Measurements from ENCODE around the gene KIF24. TPM values are rescaled to one million over a fixed set of nuclear protein-coding genes. Genes with fewer than 3 reads are reported as not detected.

Gene KIF24
- total and polyA plus RNA-seq, 4 experiments from 2014 or later, result 0.22 to 0.32 TPM; not detected in 2

- CTCF ChIA-PET (ENCODE audit: partially characterized antibody), result interaction anchor here (1.4 kb wide), 1 partner anchor 40 kb away, joined by 3 read pairs; the partner anchor contains the start of gene MYORG
- no peak for DNase-seq
- H3K9me3 ChIP-seq (ENCODE audit: control insufficient read depth in 1 of 2, low read length in 2 of 2), result no peaks in the 10 kb centered on the region
- Mint-ChIP-seq H3K27ac (no peak overlapping the region), H3K9me3 (no peaks in the 10 kb centered on the region), H3K4me1 (peaks cover 5 to 9% (median 6%) of the 10 kb centered on the region in 4 donors), H3K36me3 (peaks cover 19 to 39% of the 10 kb centered on the region in 2 donors), H3K4me3 (no peak overlapping the region), H3K27me3 (no peaks in the 10 kb centered on the region)
- peaks cover 26% of the 10 kb centered on the region for H3K36me3 ChIP-seq (ENCODE audit: insufficient read depth, low read length)
- POLR2A ChIA-PET (ENCODE audit: partially characterized antibody), result no interaction called here
- no peak overlapping the region for H3K4me3 ChIP-seq (ENCODE audit: low read length in 2 of 2)
- no peaks in the 10 kb centered on the region for H3K27me3 ChIP-seq (ENCODE audit: insufficient read depth, low read length)
- no peaks in the 10 kb centered on the region for H3K4me1 ChIP-seq (ENCODE audit: insufficient read depth, low read length)
- intact Hi-C loops (cut with micrococcal nuclease), result no loop called here
- H3K27ac ChIP-seq (ENCODE audit: low read depth, low read length), result no peak overlapping the region
Measured at GRCh38 chr9:34337403-34337802, 8.3 kb upstream of the KIF24 start.

- no peak overlapping the region for H3K4me3 ChIP-seq (ENCODE audit: low read length in 2 of 2)
- intact Hi-C loops (cut with micrococcal nuclease), result no loop called here
- Mint-ChIP-seq H3K27ac (no peak overlapping the region), H3K4me3 (no peak overlapping the region), H3K36me3 (peaks cover 14 to 26% of the 10 kb centered on the region in 2 donors), H3K27me3 (no peaks in the 10 kb centered on the region), H3K9me3 (no peaks in the 10 kb centered on the region), H3K4me1 (peaks cover 11 to 19% (median 14%) of the 10 kb centered on the region in 4 donors)
- H3K27ac ChIP-seq (ENCODE audit: low read depth, low read length), result no peak overlapping the region
- H3K36me3 ChIP-seq (ENCODE audit: insufficient read depth, low read length), result peaks cover 13% of the 10 kb centered on the region
- no peaks in the 10 kb centered on the region for H3K9me3 ChIP-seq (ENCODE audit: control insufficient read depth in 1 of 2, low read length in 2 of 2)
- ChIA-PET POLR2A (ENCODE audit: partially characterized antibody) (no interaction called here), CTCF (ENCODE audit: partially characterized antibody) (interaction anchor here (0.9 to 6.2 kb wide), 4 partner anchors 9 to 167 kb away, joined by 3 to 88 read pairs (median 4); partner anchors contain the start of gene MYORG)
- DNase-seq, result no peak
- H3K27me3 ChIP-seq (ENCODE audit: insufficient read depth, low read length), result no peaks in the 10 kb centered on the region
- H3K4me1 ChIP-seq (ENCODE audit: insufficient read depth, low read length), result peaks cover 4% of the 10 kb centered on the region
Measured at GRCh38 chr9:34335376-34335775, 6.3 kb upstream of the KIF24 start.

DNA sequence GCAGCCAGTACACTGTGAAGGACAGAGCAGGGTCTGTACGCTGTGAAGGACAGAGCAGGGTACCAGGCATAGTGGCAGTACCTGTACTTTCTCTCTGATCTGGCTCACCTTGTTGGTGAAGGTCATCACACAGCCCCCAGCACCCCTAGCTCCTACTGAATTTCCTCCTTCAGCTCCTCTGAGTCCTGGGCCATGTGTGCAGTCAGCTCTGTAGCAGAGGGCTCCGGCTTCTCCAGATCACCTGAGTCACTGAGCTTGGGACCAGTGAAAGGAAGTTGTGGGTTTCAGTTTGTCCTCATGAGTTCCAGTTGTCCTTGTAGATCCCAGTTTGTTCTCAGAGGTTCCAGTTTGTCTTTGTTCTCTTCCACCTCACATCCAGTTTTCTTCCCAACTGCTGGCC, 5.8 kb upstream of the KIF24 start:
- Mint-ChIP-seq H3K36me3 (peaks cover 10 to 22% of the 10 kb centered on the region in 2 donors), H3K9me3 (no peaks in the 10 kb centered on the region), H3K27me3 (no peaks in the 10 kb centered on the region), H3K4me1 (peaks cover 14 to 24% (median 19%) of the 10 kb centered on the region in 4 donors), H3K27ac (no peak overlapping the region), H3K4me3 (no peak overlapping the region)
- Histone ChIP-seq H3K4me3 (ENCODE audit: low read length in 2 of 2) (no peak overlapping the region), H3K36me3 (ENCODE audit: insufficient read depth, low read length) (peaks cover 13% of the 10 kb centered on the region), H3K4me1 (ENCODE audit: insufficient read depth, low read length) (peaks cover 8% of the 10 kb centered on the region), H3K27ac (ENCODE audit: low read depth, low read length) (no peak overlapping the region), H3K27me3 (ENCODE audit: insufficient read depth, low read length) (no peaks in the 10 kb centered on the region), H3K9me3 (ENCODE audit: control insufficient read depth in 1 of 2, low read length in 2 of 2) (no peaks in the 10 kb centered on the region)
- ChIA-PET POLR2A (ENCODE audit: partially characterized antibody) (interaction anchor here (1.2 to 5.4 kb wide), 2 partner anchors 36 to 42 kb away, joined by 3 to 33 read pairs; partner anchors contain the start of gene MYORG), CTCF (ENCODE audit: partially characterized antibody) (interaction anchor here (0.9 to 6.2 kb wide), 4 partner anchors 10 to 167 kb away, joined by 3 to 88 read pairs (median 4); partner anchors contain the start of gene MYORG)
- intact Hi-C loops (cut with micrococcal nuclease), result no loop called here
- no peak for DNase-seq

GRCh38 chr9:34334337-34334824, 5.3 kb upstream of the KIF24 start:
- Histone ChIP-seq H3K36me3 (ENCODE audit: insufficient read depth, low read length) (peaks cover 10% of the 10 kb centered on the region), H3K9me3 (ENCODE audit: control insufficient read depth in 1 of 2, low read length in 2 of 2) (no peaks in the 10 kb centered on the region), H3K4me3 (ENCODE audit: low read length in 2 of 2) (no peak overlapping the region), H3K4me1 (ENCODE audit: insufficient read depth, low read length) (peaks cover 8% of the 10 kb centered on the region), H3K27me3 (ENCODE audit: insufficient read depth, low read length) (no peaks in the 10 kb centered on the region), H3K27ac (ENCODE audit: low read depth, low read length) (no peak overlapping the region)
- DNase-seq, result no peak
- Mint-ChIP-seq H3K27me3 (no peaks in the 10 kb centered on the region), H3K9me3 (no peaks in the 10 kb centered on the region), H3K27ac (peak overlapping the region in 2 of 7 donors; percentile 26 to 29), H3K4me1 (peaks cover 16 to 29% (median 22%) of the 10 kb centered on the region in 4 donors), H3K36me3 (peaks cover 10 to 25% of the 10 kb centered on the region in 2 donors), H3K4me3 (no peak overlapping the region)
- ChIA-PET POLR2A (ENCODE audit: partially characterized antibody) (interaction anchor here (1.2 to 5.4 kb wide), 3 partner anchors 37 to 45 kb away, joined by 3 to 33 read pairs (median 5); partner anchors contain the start of gene MYORG), CTCF (ENCODE audit: partially characterized antibody) (interaction anchor here (0.9 to 6.2 kb wide), 4 partner anchors 26 to 270 kb away, joined by 3 to 88 read pairs (median 4); partner anchors contain the start of gene MYORG)
- intact Hi-C loops (cut with micrococcal nuclease), result no loop called here

DNA sequence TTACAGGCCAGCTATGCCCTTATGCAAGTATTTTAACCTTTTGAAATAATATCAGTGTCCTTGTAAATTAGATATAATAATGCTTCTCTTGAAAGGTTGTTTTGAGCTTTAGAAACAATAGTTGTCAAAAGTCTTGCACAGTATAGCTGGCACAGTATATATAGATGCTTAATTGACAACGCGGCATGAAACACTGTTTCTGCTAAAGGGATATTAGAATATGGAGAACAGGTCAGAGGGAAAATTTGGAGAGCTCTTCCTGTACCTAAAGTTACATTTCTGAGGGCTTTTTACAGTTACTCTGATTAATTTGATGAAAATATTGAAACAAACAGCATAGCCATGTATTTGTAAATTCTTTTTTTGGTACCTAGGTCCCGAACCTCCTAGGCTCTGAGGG, 4.8 kb upstream of the KIF24 start:
- Histone ChIP-seq H3K27ac (ENCODE audit: low read depth, low read length) (no peak overlapping the region), H3K27me3 (ENCODE audit: insufficient read depth, low read length) (no peaks in the 10 kb centered on the region), H3K9me3 (ENCODE audit: control insufficient read depth in 1 of 2, low read length in 2 of 2) (no peaks in the 10 kb centered on the region), H3K4me3 (ENCODE audit: low read length in 2 of 2) (no peak overlapping the region), H3K4me1 (ENCODE audit: insufficient read depth, low read length) (peaks cover 8% of the 10 kb centered on the region), H3K36me3 (ENCODE audit: insufficient read depth, low read length) (peaks cover 5% of the 10 kb centered on the region)
- POLR2A ChIA-PET (ENCODE audit: partially characterized antibody), result interaction anchor here (0.7 to 5.4 kb wide), 4 partner anchors 37 to 46 kb away, joined by 3 to 33 read pairs (median 4); partner anchors contain the start of gene MYORG
- no peaks in the 10 kb centered on the region for H3K27me3 Mint-ChIP-seq
- CTCF ChIA-PET (ENCODE audit: partially characterized antibody), result interaction anchor here (0.7 to 6.2 kb wide), 6 partner anchors 27 to 270 kb away, joined by 3 to 88 read pairs (median 4); partner anchors contain the start of gene MYORG
- no peak overlapping the region for H3K27ac Mint-ChIP-seq
- H3K36me3 Mint-ChIP-seq, result peaks cover 9 to 21% of the 10 kb centered on the region in 2 donors
- no peak overlapping the region for H3K4me3 Mint-ChIP-seq
- H3K4me1 Mint-ChIP-seq, result peaks cover 16 to 35% (median 25%) of the 10 kb centered on the region in 4 donors
- intact Hi-C loops (cut with micrococcal nuclease), result no loop called here
- no peaks in the 10 kb centered on the region for H3K9me3 Mint-ChIP-seq
- DNase-seq, result no peak

DNA sequence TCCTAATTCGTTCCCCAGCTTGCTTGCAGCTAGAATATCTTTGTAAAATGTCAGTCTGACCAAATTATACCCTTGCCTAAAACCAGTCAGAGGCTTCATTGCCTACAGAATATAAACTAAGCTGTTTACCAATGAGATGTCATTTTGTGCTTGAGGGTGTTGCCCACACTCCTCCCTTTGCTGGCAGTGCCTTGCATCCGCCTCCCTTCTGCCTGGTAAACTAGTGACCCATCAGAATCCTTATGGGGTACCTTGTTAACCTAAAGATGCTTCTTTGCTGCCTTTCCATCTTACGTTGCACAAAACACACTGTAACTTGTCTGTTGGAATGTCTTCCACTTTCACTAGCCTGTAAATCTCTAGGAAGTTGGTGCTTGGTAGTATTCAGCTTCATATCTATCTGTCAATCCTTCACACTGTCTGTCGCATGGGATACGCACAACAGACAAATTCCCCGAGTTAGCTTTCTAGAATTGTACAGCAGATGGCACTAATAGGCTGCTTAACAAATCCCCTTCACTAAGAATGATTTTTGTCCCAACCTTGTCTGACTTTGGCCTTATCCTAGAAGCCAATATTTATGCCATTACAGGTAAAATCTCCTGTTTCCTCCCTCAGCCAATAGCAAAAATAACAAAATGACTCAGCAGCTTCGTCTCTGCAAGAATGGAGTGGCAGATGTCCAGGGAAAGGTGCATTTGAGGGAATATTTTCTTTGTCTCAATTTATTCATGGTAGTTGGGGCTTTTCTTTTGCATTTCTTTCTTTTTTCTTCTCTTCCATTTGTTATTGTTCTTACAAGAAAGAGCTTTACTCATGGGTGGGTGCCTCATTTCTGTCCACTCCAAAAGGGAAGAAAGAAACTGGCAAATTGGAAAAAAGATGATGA, 3.3 kb upstream of the KIF24 start:
- intact Hi-C loops (cut with micrococcal nuclease), result no loop called here

More for the DNA sequence above, 3.3 kb upstream of the KIF24 start:
- H3K27ac ChIP-seq (ENCODE audit: low read depth, low read length), result no peak overlapping the region
- CTCF ChIA-PET (ENCODE audit: partially characterized antibody), result interaction anchor here (0.8 to 6.2 kb wide), 8 partner anchors 41 to 259 kb away, joined by 3 to 88 read pairs (median 6); partner anchors contain the start of gene MYORG
- no peak overlapping the region for H3K4me3 ChIP-seq (ENCODE audit: low read length in 2 of 2)
- peaks cover 17% of the 10 kb centered on the region for H3K4me1 ChIP-seq (ENCODE audit: insufficient read depth, low read length)
- Mint-ChIP-seq H3K4me1 (peaks cover 18 to 43% (median 30%) of the 10 kb centered on the region in 4 donors), H3K36me3 (peaks cover 1 to 13% of the 10 kb centered on the region in 2 donors), H3K4me3 (peak overlapping the region in 3 of 8 donors; percentile 1 to 60 (median 4)), H3K27ac (peak overlapping the region in 6 of 7 donors; percentile 2 to 67 (median 35)), H3K27me3 (no peaks in the 10 kb centered on the region), H3K9me3 (no peaks in the 10 kb centered on the region)
- no peaks in the 10 kb centered on the region for H3K9me3 ChIP-seq (ENCODE audit: control insufficient read depth in 1 of 2, low read length in 2 of 2)
- H3K36me3 ChIP-seq (ENCODE audit: insufficient read depth, low read length), result no peaks in the 10 kb centered on the region
- peak in 4 of 5 donors; percentile 10 to 19 (median 14) for DNase-seq
- no peaks in the 10 kb centered on the region for H3K27me3 ChIP-seq (ENCODE audit: insufficient read depth, low read length)
- POLR2A ChIA-PET (ENCODE audit: partially characterized antibody), result interaction anchor here (1.1 to 5.4 kb wide), 3 partner anchors 44 to 284 kb away, joined by 3 to 33 read pairs (median 5); partner anchors contain the start of genes MYORG and UBAP2

Data from CD4-positive, alpha-beta memory T cell (primary cell).